H1 (cell line): ENCODE results near the gene SLC25A27. TPM values are rescaled to one million over a fixed set of nuclear protein-coding genes. Genes with fewer than 3 reads are reported as not detected.

Source experiments
- CTCF ChIA-PET: fragments of 300-600 bp; sonication (Branson Sonifier 250); formaldehyde crosslinking; loops from one replicate; lab custom pipeline; 2021; ENCODE audit not compliant: partially characterized antibody; lab: Charles Lee
- POLR2A ChIA-PET: fragments of 300-600 bp; sonication (Branson Sonifier 250); formaldehyde crosslinking; loops from one replicate; lab custom pipeline; 2021; ENCODE audit warnings: inconsistent platforms; ENCODE audit not compliant: partially characterized antibody; lab: Charles Lee
- DNase-seq, 2 experiments: peaks; one replicate each; pipeline versions ENCODE4 v3.0.0 to v3.0.0-alpha.2; 2010 to 2022; ENCODE audit warnings: low spot score in 2 of 2, low read depth in 1 of 2, mixed read lengths in 1 of 2
- FAIRE-seq: peaks from 2 replicates; lab custom pipeline; 2011; peaks lifted over from hg19 to GRCh38; lab: Jason Lieb, UNC
- H2AFZ ChIP-seq: 2 replicates; pipeline ENCODE4 v1.8.1; 2012; ENCODE audit warnings: low read length, inconsistent platforms
- H2AK5ac ChIP-seq: 2 replicates; pipeline ENCODE4 v1.6.1; 2013; ENCODE audit warnings: low read depth, low read length
- H2BK120ac ChIP-seq: replicated peaks from 2 replicates; pipeline ENCODE3; 2013; ENCODE audit warnings: low read depth, low read length, inconsistent platforms
- H2BK12ac ChIP-seq: 2 replicates; pipeline ENCODE4 v1.6.1; 2013; ENCODE audit warnings: low read depth, low read length
- H2BK15ac ChIP-seq: 2 replicates; pipeline ENCODE4 v1.6.1; 2013; ENCODE audit warnings: low read length
- H2BK20ac ChIP-seq: 2 replicates; pipeline ENCODE4 v1.6.1; 2013; ENCODE audit warnings: low read length
- H2BK5ac ChIP-seq: 2 replicates; pipeline ENCODE4 v1.6.1; 2013; ENCODE audit warnings: low read depth, low read length
- H3K14ac ChIP-seq: 2 replicates; pipeline ENCODE4 v1.6.1; 2013; ENCODE audit warnings: inconsistent platforms; ENCODE audit not compliant: insufficient read length
- H3K18ac ChIP-seq: 2 replicates; pipeline ENCODE4 v1.6.1; 2013; ENCODE audit warnings: low read length; ENCODE audit errors: extremely low read depth
- H3K23ac ChIP-seq: 2 replicates; pipeline ENCODE4 v1.6.1; 2013; ENCODE audit warnings: inconsistent platforms; ENCODE audit not compliant: insufficient read length
- H3K23me2 ChIP-seq: 2 replicates; pipeline ENCODE4 v1.6.1; 2013; ENCODE audit warnings: low read depth, low read length
- H3K27ac ChIP-seq: 2 replicates; pipeline ENCODE4 v1.6.1; 2011; ENCODE audit warnings: low read depth, low read length, inconsistent platforms
- H3K27me3 ChIP-seq, 4 experiments: replicated peaks in 1 of 4; 1 replicate in 1 of 4; 2 replicates in 3 of 4; pipeline versions ENCODE4 v1.6.1 to v1.8.1; 2011 to 2013; ENCODE audit warnings: low read length in 3 of 4, mild to moderate bottlenecking in 3 of 4, inconsistent platforms in 2 of 4, mixed read lengths in 2 of 4, moderate library complexity in 1 of 4; ENCODE audit not compliant: control insufficient read depth in 3 of 4, insufficient read depth in 3 of 4; ENCODE audit errors: extremely low read depth in 1 of 4
- H3K36me3 ChIP-seq, 4 experiments: 2 replicates each; pipeline versions ENCODE4 v1.6.1 to v1.8.1; 2011 to 2013; ENCODE audit warnings: mild to moderate bottlenecking in 4 of 4, low read length in 3 of 4, moderate library complexity in 2 of 4, control low read depth in 1 of 4, inconsistent platforms in 1 of 4; ENCODE audit not compliant: insufficient read depth in 4 of 4, control insufficient read depth in 2 of 4
- H3K4ac ChIP-seq: replicated peaks from 2 replicates; pipeline ENCODE3; 2013; ENCODE audit warnings: low read length, low read depth, mixed read lengths, inconsistent platforms; ENCODE audit not compliant: insufficient read length
- H3K4me1 ChIP-seq, 4 experiments: replicated peaks in 1 of 4; 1 replicate in 1 of 4; 2 replicates in 3 of 4; pipeline versions ENCODE4 v1.6.1 to v1.8.1; 2011 to 2013; ENCODE audit warnings: low read length in 3 of 4, inconsistent platforms in 2 of 4, mixed read lengths in 1 of 4; ENCODE audit not compliant: insufficient read depth in 4 of 4, control insufficient read depth in 3 of 4
- H3K4me2 ChIP-seq, 2 experiments: 2 replicates each; pipeline versions ENCODE4 v1.6.1 to v1.8.1; 2011 to 2013; ENCODE audit warnings: low read depth in 2 of 2, low read length in 2 of 2, control low read depth in 1 of 2, inconsistent platforms in 1 of 2, mild to moderate bottlenecking in 1 of 2; ENCODE audit not compliant: insufficient read depth in 1 of 2
- H3K4me3 ChIP-seq, 4 experiments: fragments of 200-600, 300-600 bp in 1 of 4; sonication (generic), shearing (Covaris generic), sonication (Bioruptor Twin) in 1 of 4; 2 replicates each; pipeline versions ENCODE4 v1.5.1 to v1.8.1; 2011 to 2016; ENCODE audit warnings: low read length in 4 of 4, low read depth in 3 of 4, control low read depth in 2 of 4, inconsistent platforms in 2 of 4, mild to moderate bottlenecking in 2 of 4, mixed read lengths in 1 of 4, moderate library complexity in 1 of 4; ENCODE audit not compliant: insufficient read depth in 2 of 4; ENCODE audit errors: extremely low read depth in 1 of 4
- H3K56ac ChIP-seq: replicated peaks from 2 replicates; pipeline ENCODE3; 2013; ENCODE audit warnings: low read depth, mild to moderate bottlenecking, mixed read lengths, low read length, inconsistent platforms; ENCODE audit not compliant: insufficient read length
- H3K79me1 ChIP-seq: 2 replicates; pipeline ENCODE4 v1.6.1; 2013; ENCODE audit warnings: low read depth, low read length, control low read depth
- H3K79me2 ChIP-seq, 2 experiments: 2 replicates each; pipeline versions ENCODE4 v1.6.1 to v1.8.1; 2012 to 2013; ENCODE audit warnings: low read length in 2 of 2, mild to moderate bottlenecking in 2 of 2, inconsistent platforms in 1 of 2; ENCODE audit not compliant: insufficient read depth in 2 of 2, control insufficient read depth in 1 of 2
- H3K9ac ChIP-seq, 4 experiments: replicated peaks in 1 of 4; 1 replicate in 1 of 4; 2 replicates in 3 of 4; pipeline versions ENCODE4 v1.6.1 to v1.8.1; 2011 to 2013; ENCODE audit warnings: low read depth in 3 of 4, low read length in 3 of 4, control low read depth in 2 of 4, mild to moderate bottlenecking in 2 of 4, moderate library complexity in 2 of 4, inconsistent platforms in 1 of 4; ENCODE audit errors: extremely low read depth in 1 of 4
- H3K9me3 ChIP-seq, 2 experiments: 2 replicates each; pipeline versions ENCODE4 v1.6.1 to v1.8.1; 2012 to 2013; ENCODE audit warnings: mild to moderate bottlenecking in 2 of 2, moderate library complexity in 2 of 2, control low read depth in 1 of 2, inconsistent platforms in 1 of 2, low read depth in 1 of 2, low read length in 1 of 2, mixed read lengths in 1 of 2; ENCODE audit not compliant: insufficient read depth in 2 of 2
- H4K20me1 ChIP-seq, 2 experiments: replicated peaks in 1 of 2; 2 replicates each; pipeline versions ENCODE3 to v1.8.1; 2011 to 2013; ENCODE audit warnings: inconsistent platforms in 2 of 2, low read length in 2 of 2, mild to moderate bottlenecking in 1 of 2; ENCODE audit not compliant: insufficient read depth in 2 of 2, control insufficient read depth in 1 of 2
- H4K5ac ChIP-seq: 2 replicates; pipeline ENCODE4 v1.6.1; 2013; ENCODE audit warnings: low read length, low read depth, mixed read lengths, inconsistent platforms; ENCODE audit not compliant: insufficient read length
- H4K8ac ChIP-seq: 2 replicates; pipeline ENCODE4 v1.8.0; 2013; ENCODE audit warnings: mild to moderate bottlenecking, moderate library complexity, low read length, inconsistent platforms; ENCODE audit not compliant: insufficient read depth; ENCODE audit errors: extremely low read depth
- H4K91ac ChIP-seq: replicated peaks from 2 replicates; pipeline ENCODE3; 2013; ENCODE audit warnings: low read length, mixed read lengths, inconsistent platforms; ENCODE audit not compliant: insufficient read length
- ATF2 ChIP-seq: IDR thresholded peaks from 2 replicates; pipeline ENCODE4 v1.6.1; 2012; ENCODE audit warnings: low read length, inconsistent platforms
- BCL11A ChIP-seq, 2 experiments: IDR thresholded peaks; one replicate each; pipeline ENCODE4 v1.6.1; 2011; ENCODE audit warnings: low read depth in 2 of 2, low read length in 2 of 2, mild to moderate bottlenecking in 2 of 2
- KDM1A ChIP-seq: fragments of 200-600, 300-600 bp; sonication (generic); IDR thresholded peaks from 2 replicates; pipeline ENCODE4 v1.7.1; 2016; ENCODE audit warnings: mild to moderate bottlenecking, low read length, borderline replicate concordance
- SP1 ChIP-seq: IDR thresholded peaks from 2 replicates; pipeline ENCODE4 v1.6.1; 2011; ENCODE audit warnings: low read depth, low read length
- WGBS, 2 experiments: shearing (Covaris generic) in 1 of 2; methylation state at CpG; one replicate each; pipeline versions ENCODE4 v1.1.6 to v1.1.7; 2013 to 2015; ENCODE audit warnings: low lambda C conversion rate in 2 of 2, mixed read lengths in 2 of 2, inconsistent platforms in 1 of 2, low coverage in 1 of 2, missing lambda C conversion rate in 1 of 2; ENCODE audit not compliant: insufficient replicate concordance in 2 of 2, insufficient coverage in 1 of 2, insufficient read length in 1 of 2; ENCODE audit errors: extremely low coverage in 1 of 2, missing lambda C conversion rate in 1 of 2; 5-methylcytosine and 5-hydroxymethylcytosine counted together
- polyA plus RNA-seq, 7 experiments: library from polyadenylated mRNA; depleted of rRNA in 3 of 7; stranded (reverse) in 5 of 7; unstranded in 2 of 7; fragments of >200 nt in 5 of 7; fragments of 200-250 nt in 2 of 7; gene quantifications; 1 replicate in 5 of 7; 2 replicates in 1 of 7; 4 replicates in 1 of 7; pipeline versions ENCODE4 v1.2.1 to v1.2.3, GENCODE V29; 2011 to 2013; ENCODE audit warnings: missing spikeins in 2 of 7, mixed read lengths in 2 of 7
- total RNA-seq: library from RNA; stranded (reverse); fragmentation: NEBNext Ultra II Directional; extraction: Animal tissue kit (Norgen Biotek cat#: 25700); gene quantifications from 2 replicates; pipeline ENCODE4 v1.2.1, GENCODE V29; 2021

SLC25A27 gene
- total and polyA plus RNA-seq, 2 of the 8 experiments (the other 6 are each of a cell fraction or from before 2014, with no cell fraction given), result 7.3 to 8.4 TPM

DNA sequence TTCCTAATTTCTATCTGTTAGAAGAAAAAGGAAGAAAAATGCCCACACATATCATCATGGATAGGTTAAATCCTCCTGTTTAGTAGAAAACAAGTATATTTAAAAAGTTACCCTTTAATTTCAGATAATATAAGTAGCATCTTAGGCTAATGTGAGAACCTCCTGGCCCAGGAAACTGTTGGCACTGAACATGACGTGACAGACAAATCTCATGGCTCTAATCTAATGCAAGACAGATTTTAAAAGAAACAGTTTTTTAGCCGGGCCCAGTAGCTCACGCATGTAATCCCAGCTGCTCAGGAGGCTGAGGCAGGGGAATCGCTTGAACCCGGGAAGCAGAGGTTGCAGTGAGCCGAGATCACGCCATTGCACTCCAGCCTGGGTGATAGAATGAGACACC lies 23.1 kb upstream of the SLC25A27 start:
- no peak overlapping the region for H2BK20ac ChIP-seq

More for the DNA sequence above, 23.1 kb upstream of the SLC25A27 start:
- Histone ChIP-seq H3K4me1 (no peaks in the 10 kb centered on the region), H4K20me1 (no peaks in the 10 kb centered on the region), H2AK5ac (no peak overlapping the region), H3K79me2 (no peaks in the 10 kb centered on the region), H3K9ac (no peak overlapping the region), H3K9me3 (no peaks in the 10 kb centered on the region), H2AFZ (no peak overlapping the region), H4K8ac (no peak overlapping the region), H3K56ac (no peak overlapping the region), H3K14ac (no peak overlapping the region), H3K27me3 (no peaks in the 10 kb centered on the region), H2BK5ac (no peak overlapping the region), H3K36me3 (no peaks in the 10 kb centered on the region), H3K18ac (no peak overlapping the region), H3K27ac (no peak overlapping the region), H2BK15ac (no peak overlapping the region), H3K4ac (no peak overlapping the region), H3K23ac (no peak overlapping the region), H3K4me2 (no peak overlapping the region), H2BK12ac (no peak overlapping the region), H2BK120ac (no peak overlapping the region), H3K4me3 (no peak overlapping the region), H4K5ac (no peak overlapping the region), H3K79me1 (no peaks in the 10 kb centered on the region), H3K23me2 (no peaks in the 10 kb centered on the region), H4K91ac (no peak overlapping the region)
- FAIRE-seq, result no peak
- ChIA-PET CTCF (interaction anchor here (0.7 to 1.3 kb wide), 3 partner anchors 26 to 407 kb away, joined by 3 read pairs; no protein-coding TSS in a partner anchor), POLR2A (no interaction called here)
- no peak for DNase-seq
- TF ChIP-seq SP1 (no peak), KDM1A (no peak), BCL11A (IDR thresholded peaks at IDR 0.05; ENCODE audit: low read depth in 2 of 2, low read length in 2 of 2) (no peak), ATF2 (no peak)
- WGBS, 2 experiments, result 82% methylated on average over 7 of the region's 7 CpGs; no CpG with 5 or more reads in 1 of the 2 experiments
